CD4-positive, alpha-beta T cell (primary cell): ENCODE data around the gene PRKN. TPM values are rescaled to one million over a fixed set of nuclear protein-coding genes. Genes with fewer than 3 reads are reported as not detected.

Experiments used
- ATAC-seq: fragments of 200-7000 bp; cut with Tn5 transposase; one replicate; pipeline ENCODE4 v1.10.0; 2022; ENCODE audit warnings: mild to moderate bottlenecking; ENCODE audit not compliant: poor library complexity
- CTCF ChIA-PET: fragments of 350-600 bp; sonication (Branson Sonifier 250); formaldehyde crosslinking; loops from one replicate; lab custom pipeline; 2021; ENCODE audit warnings: antibody characterized with exemption, inconsistent platforms; lab: Charles Lee
- POLR2A ChIA-PET: fragments of 350-600 bp; sonication (Branson Sonifier 250); formaldehyde crosslinking; loops from one replicate; lab custom pipeline; 2021; ENCODE audit warnings: antibody characterized with exemption, inconsistent platforms; lab: Charles Lee
- DNase-seq, 14 experiments: peaks; one replicate each; pipeline ENCODE4 v3.0.0-alpha.2; 2013 to 2020; ENCODE audit warnings: mixed read lengths in 2 of 14
- H3K27ac ChIP-seq, 2 donors: one replicate each; pipeline versions ENCODE4 v1.5.1 to v1.7.0; 2013; ENCODE audit warnings: low read length in 2 of 2, low read depth in 1 of 2, mild to moderate bottlenecking in 1 of 2
- H3K27me3 ChIP-seq, 2 experiments: 1 replicate in 1 of 2; 2 replicates in 1 of 2; pipeline versions ENCODE4 v1.6.1 to v1.7.0; 2013; ENCODE audit warnings: low read length in 2 of 2, control low read depth in 1 of 2, mild to moderate bottlenecking in 1 of 2, moderate library complexity in 1 of 2; ENCODE audit not compliant: insufficient read depth in 2 of 2, control insufficient read depth in 1 of 2
- H3K36me3 ChIP-seq: one replicate; pipeline ENCODE4 v1.6.1; 2013; ENCODE audit warnings: low read length, control low read depth; ENCODE audit not compliant: insufficient read depth
- H3K4me1 ChIP-seq: one replicate; pipeline ENCODE4 v1.6.1; 2013; ENCODE audit warnings: low read length, control low read depth; ENCODE audit not compliant: insufficient read depth
- H3K4me3 ChIP-seq: one replicate; pipeline ENCODE4 v1.5.1; 2013; ENCODE audit warnings: mild to moderate bottlenecking, low read length, moderate library complexity
- H3K9me3 ChIP-seq, 2 experiments: 1 replicate in 1 of 2; 2 replicates in 1 of 2; pipeline versions ENCODE4 v1.6.1 to v1.7.0; 2013; ENCODE audit warnings: low read length in 2 of 2, mild to moderate bottlenecking in 2 of 2, control low read depth in 1 of 2, moderate library complexity in 1 of 2; ENCODE audit not compliant: control insufficient read depth in 1 of 2, insufficient read depth in 1 of 2
- H3K27ac Mint-ChIP-seq: one replicate; pipeline ENCODE4 v1.8.0; 2020; ENCODE audit warnings: mixed read lengths
- H3K27me3 Mint-ChIP-seq: one replicate; pipeline ENCODE4 v1.8.0; 2021; ENCODE audit warnings: mixed read lengths
- H3K36me3 Mint-ChIP-seq: one replicate; pipeline ENCODE4 v1.8.0; 2021; ENCODE audit warnings: low read depth, mixed read lengths
- H3K4me1 Mint-ChIP-seq: one replicate; pipeline ENCODE4 v1.8.0; 2021; ENCODE audit warnings: low read depth, mixed read lengths
- H3K4me3 Mint-ChIP-seq: one replicate; pipeline ENCODE4 v1.8.0; 2020; ENCODE audit warnings: mild to moderate bottlenecking, mixed read lengths
- H3K9me3 Mint-ChIP-seq: one replicate; pipeline ENCODE4 v1.8.0; 2020; ENCODE audit warnings: mixed read lengths
- intact Hi-C, 2 experiments: fragments of 100-400 bp; cut with DNase I in 1 of 2; cut with micrococcal nuclease in 1 of 2; formaldehyde crosslinking; loops; one replicate each; pipeline versions ENCODE4 v1.15.1 to v1.9.0; 2023 to 2025; cut with DNase I, micrococcal nuclease
- total RNA-seq, 174 experiments: library from RNA in 2 of 174; stranded (reverse) in 2 of 174; gene quantifications; one replicate each; pipeline ENCODE4 v1.2.3 and lab custom pipeline; 2021 to 2026
- TF ChIP-seq, protein P1 (sequence below): fragments of 200-600 bp; IDR thresholded peaks from one replicate; pipeline ENCODE4 v1.8.0; 2022; ENCODE audit warnings: antibody characterized with exemption, mild to moderate bottlenecking

Gene PRKN
- total RNA-seq, 2 experiments from 2014 or later, result 5.2 to 5.4 TPM

DNA sequence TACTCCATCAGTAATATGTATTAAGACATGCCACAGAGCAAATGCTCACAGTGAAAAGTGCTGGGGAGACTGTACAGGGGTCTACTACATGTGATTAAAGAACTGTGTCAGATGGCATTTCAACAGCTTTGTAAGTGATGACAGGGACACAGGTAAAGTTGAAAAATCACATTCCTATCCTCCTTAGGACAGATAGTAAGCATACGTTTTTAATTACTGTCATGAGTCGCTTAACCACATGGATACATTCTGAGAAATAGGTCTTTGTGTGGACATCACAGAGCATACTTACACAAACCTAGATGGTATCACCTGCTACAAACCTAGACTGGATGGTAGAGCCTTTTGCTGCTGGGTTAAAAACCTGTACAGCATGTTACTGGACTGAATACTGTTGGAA lies 807.9 kb downstream of the PRKN start:
- Mint-ChIP-seq H3K27me3 (no peaks in the 10 kb centered on the region), H3K4me1 (no peaks in the 10 kb centered on the region), H3K27ac (no peak overlapping the region), H3K4me3 (no peak overlapping the region), H3K9me3 (no peaks in the 10 kb centered on the region), H3K36me3 (no peaks in the 10 kb centered on the region)
- H3K36me3 ChIP-seq, result no peaks in the 10 kb centered on the region
- TF ChIP-seq, protein P1, sequence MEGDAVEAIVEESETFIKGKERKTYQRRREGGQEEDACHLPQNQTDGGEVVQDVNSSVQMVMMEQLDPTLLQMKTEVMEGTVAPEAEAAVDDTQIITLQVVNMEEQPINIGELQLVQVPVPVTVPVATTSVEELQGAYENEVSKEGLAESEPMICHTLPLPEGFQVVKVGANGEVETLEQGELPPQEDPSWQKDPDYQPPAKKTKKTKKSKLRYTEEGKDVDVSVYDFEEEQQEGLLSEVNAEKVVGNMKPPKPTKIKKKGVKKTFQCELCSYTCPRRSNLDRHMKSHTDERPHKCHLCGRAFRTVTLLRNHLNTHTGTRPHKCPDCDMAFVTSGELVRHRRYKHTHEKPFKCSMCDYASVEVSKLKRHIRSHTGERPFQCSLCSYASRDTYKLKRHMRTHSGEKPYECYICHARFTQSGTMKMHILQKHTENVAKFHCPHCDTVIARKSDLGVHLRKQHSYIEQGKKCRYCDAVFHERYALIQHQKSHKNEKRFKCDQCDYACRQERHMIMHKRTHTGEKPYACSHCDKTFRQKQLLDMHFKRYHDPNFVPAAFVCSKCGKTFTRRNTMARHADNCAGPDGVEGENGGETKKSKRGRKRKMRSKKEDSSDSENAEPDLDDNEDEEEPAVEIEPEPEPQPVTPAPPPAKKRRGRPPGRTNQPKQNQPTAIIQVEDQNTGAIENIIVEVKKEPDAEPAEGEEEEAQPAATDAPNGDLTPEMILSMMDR, result no peak
- H3K27me3 ChIP-seq, result no peaks in the 10 kb centered on the region
- no peak overlapping the region for H3K4me3 ChIP-seq
- DNase-seq, result no peak
- no peak for ATAC-seq
- no peaks in the 10 kb centered on the region for H3K4me1 ChIP-seq
- intact Hi-C loops, result no loop called here
- no peak overlapping the region for H3K27ac ChIP-seq
- ChIA-PET POLR2A (no interaction called here), CTCF (no interaction called here)
- no peaks in the 10 kb centered on the region for H3K9me3 ChIP-seq

DNA sequence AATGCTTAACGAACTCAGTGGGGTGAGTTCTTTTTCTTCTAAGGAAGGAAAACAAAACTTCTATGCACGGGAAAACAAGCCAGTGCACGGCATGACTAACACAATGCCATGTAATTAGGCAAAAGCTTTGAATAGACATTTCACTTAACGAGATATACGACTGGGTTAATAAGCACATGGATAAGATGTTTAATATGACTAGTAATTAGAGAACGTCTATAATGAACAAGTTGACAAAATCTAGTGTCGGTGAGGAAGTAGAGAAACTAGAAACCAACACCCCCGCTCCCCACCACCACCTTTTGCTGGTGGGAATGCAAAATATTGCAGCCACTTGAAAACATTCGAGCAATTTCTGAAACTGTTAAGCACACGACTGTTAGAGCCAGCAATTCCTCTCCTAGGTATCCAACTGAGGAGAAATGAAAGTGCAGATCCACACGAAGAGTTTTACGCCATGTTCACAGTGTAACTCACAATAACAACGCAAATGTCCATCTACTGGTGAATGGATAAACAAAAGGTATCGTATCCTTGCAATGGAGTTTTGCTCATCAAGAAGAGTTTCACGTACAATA lies 808.8 kb downstream of the PRKN start:
- intact Hi-C loops, result no loop called here
- no peaks in the 10 kb centered on the region for H3K9me3 Mint-ChIP-seq
- no peak overlapping the region for H3K27ac Mint-ChIP-seq
- H3K27me3 ChIP-seq, result no peaks in the 10 kb centered on the region
- no peaks in the 10 kb centered on the region for H3K27me3 Mint-ChIP-seq
- ChIA-PET CTCF (no interaction called here), POLR2A (no interaction called here)
- no peaks in the 10 kb centered on the region for H3K4me1 Mint-ChIP-seq
- H3K27ac ChIP-seq, result no peak overlapping the region
- TF ChIP-seq, protein P1, result no peak
- H3K4me3 Mint-ChIP-seq, result no peak overlapping the region
- H3K9me3 ChIP-seq, result no peaks in the 10 kb centered on the region
- no peaks in the 10 kb centered on the region for H3K36me3 Mint-ChIP-seq
- no peaks in the 10 kb centered on the region for H3K4me1 ChIP-seq
- ATAC-seq, result no peak
- no peaks in the 10 kb centered on the region for H3K36me3 ChIP-seq
- no peak for DNase-seq
- no peak overlapping the region for H3K4me3 ChIP-seq

DNA sequence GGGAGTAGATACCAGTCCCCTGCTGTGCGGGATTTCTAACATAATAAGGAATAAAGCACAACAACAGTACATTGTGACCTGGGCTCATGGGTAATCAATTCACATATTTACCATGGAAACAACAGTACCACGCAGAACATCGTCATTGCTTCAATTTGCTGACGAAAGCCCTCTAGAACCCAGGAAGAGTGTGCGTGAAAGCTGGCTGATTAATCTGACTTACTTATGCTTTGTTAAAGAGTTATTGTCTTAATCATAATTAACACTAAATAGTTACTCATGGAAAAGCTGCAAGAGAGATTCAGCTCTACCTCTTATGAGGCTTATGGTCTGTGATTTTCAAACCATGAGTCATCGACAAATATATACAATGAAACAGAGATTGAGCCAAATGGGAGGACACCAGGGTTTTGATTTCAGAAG lies 809.4 kb downstream of the PRKN start:
- H3K36me3 ChIP-seq, result no peaks in the 10 kb centered on the region
- no peak overlapping the region for H3K4me3 ChIP-seq
- Mint-ChIP-seq H3K4me1 (no peaks in the 10 kb centered on the region), H3K36me3 (no peaks in the 10 kb centered on the region), H3K4me3 (no peak overlapping the region), H3K9me3 (no peaks in the 10 kb centered on the region), H3K27ac (no peak overlapping the region), H3K27me3 (no peaks in the 10 kb centered on the region)
- ChIA-PET CTCF (no interaction called here), POLR2A (no interaction called here)
- ATAC-seq, result no peak
- no peak overlapping the region for H3K27ac ChIP-seq
- intact Hi-C loops, result no loop called here
- TF ChIP-seq, protein P1, result no peak
- no peaks in the 10 kb centered on the region for H3K4me1 ChIP-seq
- no peaks in the 10 kb centered on the region for H3K9me3 ChIP-seq
- no peaks in the 10 kb centered on the region for H3K27me3 ChIP-seq
- no peak for DNase-seq
